Activated gamma-delta T cell treated with Interleukin-2 at 50 U/mL for 16 hours (primary cell): Measurements from ENCODE around the gene MMP25.

Experiments
- DNase-seq: peaks from one replicate; pipeline ENCODE4 v3.0.0-alpha.2; 2020

The MMP25 gene

GRCh38 chr16:3017794-3018506 lies 28.4 kb upstream of the MMP25 start, which contains the start of gene CLDN6:
TSS of gene CLDN6 (minus strand) at chr16:3018183. CDS start at chr16:3016021, 2,162 bp downstream.
- no peak for DNase-seq

- DNase-seq = no peak
Observed at GRCh38 chr16:3019594-3020246, 26.6 kb upstream of the MMP25 start.

- peak; percentile 65 for DNase-seq
Observed at GRCh38 chr16:3020247-3020603, 26.1 kb upstream of the MMP25 start, which contains the start of gene TNFRSF12A. TSS of gene TNFRSF12A (plus strand) at chr16:3020368. CDS start at chr16:3020398, 30 bp downstream.

DNA sequence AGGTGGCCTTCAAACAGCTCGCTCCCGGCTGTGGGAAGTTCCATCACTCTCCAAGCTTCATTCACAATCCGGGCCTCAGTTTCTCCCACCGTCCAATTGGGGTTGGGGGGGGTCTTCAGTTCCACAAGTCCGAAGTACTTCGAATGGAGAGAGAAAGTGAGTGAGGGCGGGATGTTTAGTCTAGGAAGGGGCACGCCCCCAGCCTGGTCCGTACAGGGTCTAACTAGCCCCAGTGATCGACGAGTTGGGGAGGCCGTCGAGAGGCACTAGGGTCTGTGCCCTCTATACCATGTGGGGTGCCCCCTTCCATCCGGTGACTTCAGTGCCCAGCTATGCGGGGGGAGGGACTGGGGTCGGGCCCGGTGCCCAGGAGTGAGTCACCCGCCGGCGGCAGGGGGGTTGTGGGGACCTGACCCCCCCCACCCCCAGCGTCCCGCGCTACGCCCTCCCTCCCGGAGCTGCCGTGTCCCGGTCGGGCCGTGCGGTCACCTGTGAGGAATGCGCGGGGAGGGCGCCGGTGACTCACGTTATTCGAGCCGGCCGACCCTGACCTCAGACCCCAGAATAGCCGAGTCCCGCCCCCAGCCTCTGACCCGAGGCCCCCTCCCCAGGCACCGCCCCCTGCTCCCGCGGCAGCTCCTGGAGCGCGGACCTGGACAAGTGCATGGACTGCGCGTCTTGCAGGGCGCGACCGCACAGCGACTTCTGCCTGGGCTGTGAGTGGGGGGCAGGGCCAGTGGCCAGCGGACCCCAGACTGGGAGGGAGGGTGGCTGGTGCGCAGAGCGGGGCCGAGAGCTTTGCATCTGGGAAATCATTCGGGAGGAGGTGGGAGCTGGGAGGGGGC lies 25.5 kb upstream of the MMP25 start:
- DNase-seq = peak; percentile 77

DNA sequence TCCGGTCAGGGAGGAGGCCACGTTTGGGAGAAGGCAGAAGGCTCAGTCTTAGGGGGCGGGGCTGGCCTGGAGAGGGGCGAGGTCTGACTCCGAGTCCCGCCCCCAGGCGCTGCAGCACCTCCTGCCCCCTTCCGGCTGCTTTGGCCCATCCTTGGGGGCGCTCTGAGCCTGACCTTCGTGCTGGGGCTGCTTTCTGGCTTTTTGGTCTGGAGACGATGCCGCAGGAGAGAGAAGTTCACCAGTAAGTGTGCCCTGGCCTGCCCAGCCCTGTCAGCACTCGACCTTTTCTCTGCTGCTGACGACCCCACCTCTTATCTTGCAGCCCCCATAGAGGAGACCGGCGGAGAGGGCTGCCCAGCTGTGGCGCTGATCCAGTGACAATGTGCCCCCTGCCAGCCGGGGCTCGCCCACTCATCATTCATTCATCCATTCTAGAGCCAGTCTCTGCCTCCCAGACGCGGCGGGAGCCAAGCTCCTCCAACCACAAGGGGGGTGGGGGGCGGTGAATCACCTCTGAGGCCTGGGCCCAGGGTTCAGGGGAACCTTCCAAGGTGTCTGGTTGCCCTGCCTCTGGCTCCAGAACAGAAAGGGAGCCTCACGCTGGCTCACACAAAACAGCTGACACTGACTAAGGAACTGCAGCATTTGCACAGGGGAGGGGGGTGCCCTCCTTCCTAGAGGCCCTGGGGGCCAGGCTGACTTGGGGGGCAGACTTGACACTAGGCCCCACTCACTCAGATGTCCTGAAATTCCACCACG lies 24.7 kb upstream of the MMP25 start:
- DNase-seq = peak; percentile 68

- DNase-seq = peak; percentile 81
Observed at GRCh38 chr16:3022208-3022683, 24.1 kb upstream of the MMP25 start.

DNA sequence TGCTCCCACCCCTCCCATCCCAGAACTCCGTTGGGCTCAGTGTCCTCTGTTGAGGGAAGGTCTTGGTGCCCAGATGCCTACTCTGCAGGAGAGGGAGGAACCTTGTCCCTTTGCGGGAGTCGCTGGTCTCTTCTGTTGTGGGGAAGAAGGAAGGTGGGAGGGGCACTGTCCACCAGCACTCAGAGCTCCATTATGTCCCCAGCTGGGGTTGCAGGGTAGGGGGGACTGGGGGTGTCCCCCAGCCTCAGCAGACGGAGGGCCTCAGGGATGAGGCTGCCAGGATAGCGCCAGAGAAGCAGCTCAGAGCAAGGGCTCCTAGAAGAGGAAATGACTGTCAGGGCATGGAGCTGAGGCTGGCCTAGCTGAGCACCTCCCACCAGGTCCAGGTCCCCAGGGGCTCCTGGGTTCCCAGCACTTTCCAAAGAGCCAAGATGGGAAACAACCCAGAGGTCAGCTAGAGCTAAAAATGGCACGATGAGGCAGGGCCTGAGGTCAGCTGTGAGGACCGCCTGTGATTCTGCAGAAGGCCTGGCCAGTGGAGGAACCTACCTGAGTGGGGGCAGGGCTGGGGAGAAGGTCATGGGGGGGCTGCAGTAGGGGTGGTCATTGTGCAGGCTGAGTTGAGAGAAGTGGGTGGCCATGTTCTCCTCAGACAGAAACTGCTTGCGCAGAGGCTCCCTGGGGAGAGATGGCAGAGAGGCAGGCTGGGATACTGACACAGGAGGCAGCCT lies 23.5 kb upstream of the MMP25 start:
- no peak for DNase-seq

GRCh38 chr16:3023415-3023668 lies 23.0 kb upstream of the MMP25 start:
- DNase-seq = no peak

DNA sequence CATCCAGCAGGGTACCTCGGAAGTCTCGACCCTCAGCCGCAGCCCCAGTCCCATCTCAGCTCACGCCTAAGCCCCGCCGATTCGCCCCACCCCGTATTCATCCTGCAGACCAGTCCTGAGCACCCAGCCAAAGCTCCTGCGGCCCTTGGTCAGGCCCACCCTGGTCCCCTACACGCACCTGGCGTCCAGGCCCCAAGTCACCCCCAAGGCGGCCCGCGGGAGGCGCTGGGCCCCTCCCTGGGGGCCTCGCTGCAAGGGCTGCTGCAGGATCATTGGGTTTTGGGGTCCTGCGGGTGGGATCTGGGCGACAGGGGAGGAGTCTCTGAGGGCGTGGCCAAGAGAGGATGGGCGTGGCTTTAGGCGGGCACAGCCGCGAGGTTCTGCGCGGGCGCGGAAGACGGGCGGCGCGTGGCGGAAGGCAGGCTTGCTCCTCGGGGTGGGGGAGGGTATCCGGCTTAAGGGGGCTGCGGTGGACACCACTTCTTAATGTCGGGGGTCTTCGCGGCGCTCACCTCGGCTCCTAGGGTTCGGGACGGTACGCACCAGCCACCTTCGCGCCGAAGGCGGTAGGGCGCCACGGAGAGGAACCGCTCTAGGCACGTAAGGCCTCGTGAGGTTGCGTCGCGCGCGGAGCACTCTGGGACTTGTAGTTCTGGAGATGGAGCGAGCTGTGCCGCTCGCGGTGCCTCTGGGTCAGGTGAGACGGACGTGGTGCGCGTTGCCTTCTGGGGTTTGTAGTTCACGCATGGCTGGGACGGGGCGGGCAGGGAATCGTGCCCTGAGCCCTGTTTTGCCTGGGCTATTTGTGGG lies 22.5 kb upstream of the MMP25 start, which contains the start of the genes HCFC1R1 and THOC6:
Gene HCFC1R1 (minus strand): TSS at position 274 of the 810 bp plus-strand sequence. CDS start 1 bp downstream, at position 273.
Gene THOC6 (plus strand): TSS at position 367 of the 810 bp plus-strand sequence. CDS start 292 bp downstream, at position 659.
- peak; percentile 92 for DNase-seq

GRCh38 chr16:3025032-3026002 lies 21.0 kb upstream of the MMP25 start:
- DNase-seq = no peak

DNA sequence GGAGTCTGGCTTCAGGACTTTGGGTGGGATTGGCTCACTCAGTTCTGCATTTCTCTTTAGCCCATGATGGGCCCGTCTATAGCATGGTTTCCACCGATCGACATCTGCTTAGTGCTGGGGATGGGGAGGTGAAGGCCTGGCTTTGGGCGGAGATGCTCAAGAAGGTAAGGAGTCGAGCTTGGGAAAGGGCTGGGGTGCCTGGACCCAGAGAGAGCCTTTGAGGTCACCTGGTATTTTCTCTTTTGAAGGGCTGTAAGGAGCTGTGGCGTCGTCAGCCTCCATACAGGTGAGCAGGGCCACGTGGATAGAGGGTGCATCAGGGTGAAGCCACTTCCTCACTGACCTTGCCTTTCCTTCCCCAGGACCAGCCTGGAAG lies 20.4 kb upstream of the MMP25 start:
- DNase-seq = no peak

DNA sequence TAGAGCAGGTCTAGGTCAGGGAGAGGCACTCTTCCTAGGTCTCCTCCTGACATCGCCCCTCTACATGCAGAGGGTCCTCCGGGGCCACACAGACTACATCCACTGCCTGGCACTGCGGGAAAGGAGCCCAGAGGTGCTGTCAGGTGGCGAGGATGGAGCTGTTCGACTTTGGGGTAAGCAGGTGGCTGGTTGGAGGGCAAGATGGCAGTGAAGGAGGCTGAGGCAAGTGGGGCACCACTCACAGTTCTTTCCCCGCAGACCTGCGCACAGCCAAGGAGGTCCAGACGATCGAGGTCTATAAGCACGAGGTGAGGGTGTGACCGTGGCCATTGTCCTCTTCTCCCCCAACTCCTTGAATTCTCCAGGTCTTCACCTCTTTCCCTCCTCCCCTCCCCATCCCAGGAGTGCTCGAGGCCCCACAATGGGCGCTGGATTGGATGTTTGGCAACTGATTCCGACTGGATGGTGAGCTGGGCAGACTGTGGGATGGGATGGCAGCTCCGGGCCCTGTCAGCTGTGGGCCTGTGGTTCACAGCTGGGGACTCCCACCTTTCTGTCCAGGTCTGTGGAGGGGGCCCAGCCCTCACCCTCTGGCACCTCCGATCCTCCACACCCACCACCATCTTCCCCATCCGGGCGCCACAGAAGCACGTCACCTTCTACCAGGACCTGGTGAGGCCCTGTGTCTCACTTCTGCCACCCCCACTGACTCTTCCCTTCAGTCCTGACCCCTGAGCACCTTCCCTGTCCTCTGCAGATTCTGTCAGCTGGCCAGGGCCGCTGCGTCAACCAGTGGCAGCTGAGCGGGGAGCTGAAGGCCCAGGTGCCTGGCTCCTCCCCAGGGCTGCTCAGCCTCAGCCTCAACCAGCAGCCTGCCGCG lies 19.5 kb upstream of the MMP25 start:
- no peak for DNase-seq

DNA sequence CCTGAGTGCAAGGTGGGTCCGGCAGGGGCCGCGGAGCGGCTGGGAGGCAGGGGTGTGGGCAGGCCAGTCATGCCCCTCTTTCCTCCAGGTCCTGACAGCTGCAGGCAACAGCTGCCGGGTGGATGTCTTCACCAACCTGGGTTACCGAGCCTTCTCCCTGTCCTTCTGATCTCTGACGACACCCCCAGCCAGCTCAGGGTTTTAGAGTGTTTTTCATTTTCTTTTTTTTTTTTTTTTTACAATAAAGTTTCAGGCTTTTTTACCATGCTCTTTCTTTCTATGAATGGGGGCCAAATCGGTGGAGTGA lies 18.9 kb upstream of the MMP25 start:
- DNase-seq = no peak

DNA sequence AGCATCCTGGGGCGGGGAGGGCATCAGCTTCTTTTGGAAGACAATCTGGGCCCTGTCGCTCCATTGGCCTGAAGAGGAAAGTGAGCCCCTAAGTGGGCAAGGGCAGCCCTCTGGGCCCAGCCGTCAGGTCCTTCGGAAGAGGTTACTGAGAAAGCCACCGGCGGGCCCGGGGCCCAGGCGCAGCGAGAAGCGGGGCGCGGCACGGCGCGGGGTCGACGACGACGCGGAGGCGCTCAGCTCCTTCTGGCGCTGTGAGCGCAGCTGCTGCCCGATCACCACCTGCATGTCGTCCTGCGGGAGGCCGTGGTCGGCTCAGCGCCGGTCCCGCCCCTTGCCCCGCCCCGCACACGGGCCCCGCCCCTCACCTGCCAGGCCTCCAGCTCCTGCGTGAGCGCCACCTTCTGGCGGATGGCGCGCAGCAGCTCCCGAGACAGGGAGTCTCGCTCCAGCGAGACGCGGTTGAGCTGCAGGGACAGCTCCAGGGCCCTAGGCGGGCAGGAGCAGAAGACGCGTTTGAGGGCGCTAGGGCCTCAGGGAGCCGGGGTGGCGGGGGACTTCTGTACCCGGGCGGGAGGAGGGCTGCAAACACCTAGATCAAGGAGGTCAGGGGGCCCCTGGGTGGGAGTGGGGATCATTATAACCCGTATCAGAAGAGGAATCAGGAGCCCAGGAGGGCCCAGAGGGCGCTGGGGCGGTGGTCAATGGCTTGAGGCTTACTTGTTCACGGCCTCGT lies 18.2 kb upstream of the MMP25 start:
- peak; percentile 87 for DNase-seq

- no peak for DNase-seq
Observed at GRCh38 chr16:3028716-3029319, 17.5 kb upstream of the MMP25 start.

- peak; percentile 22 for DNase-seq
Observed at GRCh38 chr16:3029491-3030221, 16.7 kb upstream of the MMP25 start.
